Anterior cingulate cortex (tissue), 58 donors: ENCODE measurements around the gene CTU2.

Experiments
- DNase-seq, 58 donors: peaks; one replicate each; lab custom pipeline; 2025; lab: John Stamatoyannopoulos, UW

Gene CTU2

GRCh38 chr16:88725609-88726407 is 19.5 kb downstream of the CTU2 start:
- DNase-seq = no peak

GRCh38 chr16:88726408-88726749 is 20.1 kb downstream of the CTU2 start:
- no peak for DNase-seq

GRCh38 chr16:88726981-88727380 is 20.7 kb downstream of the CTU2 start:
- DNase-seq = no peak

GRCh38 chr16:88727871-88728270 is 21.6 kb downstream of the CTU2 start:
- no peak for DNase-seq

- no peak for DNase-seq
Observed at GRCh38 chr16:88730632-88731607, 24.6 kb downstream of the CTU2 start.

GRCh38 chr16:88731699-88732098 is 25.4 kb downstream of the CTU2 start:
- peak in 26 of 58 donors; percentile 7 to 81 (median 51) for DNase-seq

GRCh38 chr16:88732172-88732960 is 26.1 kb downstream of the CTU2 start:
- no peak for DNase-seq

- DNase-seq = no peak
Observed at GRCh38 chr16:88732961-88733294, 26.6 kb downstream of the CTU2 start.

- DNase-seq = no peak
Observed at GRCh38 chr16:88733630-88734360, 27.5 kb downstream of the CTU2 start.

GRCh38 chr16:88734361-88734728 is 28.0 kb downstream of the CTU2 start:
- no peak for DNase-seq

- DNase-seq = no peak
Observed at GRCh38 chr16:88735121-88735520, 28.8 kb downstream of the CTU2 start.

- DNase-seq = no peak
Observed at GRCh38 chr16:88735616-88736015, 29.3 kb downstream of the CTU2 start.

GRCh38 chr16:88736088-88736487 is 29.8 kb downstream of the CTU2 start:
- no peak for DNase-seq

- DNase-seq = no peak
Observed at GRCh38 chr16:88736496-88736895, 30.2 kb downstream of the CTU2 start.

GRCh38 chr16:88737298-88738150 is 31.2 kb downstream of the CTU2 start:
- peak in 43 of 58 donors; percentile 6 to 78 (median 40) for DNase-seq

- DNase-seq = no peak
Observed at GRCh38 chr16:88738151-88739084, 32.1 kb downstream of the CTU2 start.

GRCh38 chr16:88739139-88739976 is 33.1 kb downstream of the CTU2 start:
- no peak for DNase-seq
